DOHH2 (cell line): ENCODE results near the gene WDR18.

Experiments
- H3F3A ChIP-seq: fragments of 200-600 bp; sonication (generic), shearing (Covaris generic); 2 replicates; pipeline ENCODE4 v1.6.0; 2016; ENCODE audit warnings: antibody characterized with exemption, mild to moderate bottlenecking; ENCODE audit not compliant: control insufficient read depth, insufficient read depth
- H3K27ac ChIP-seq: fragments of 200-600 bp; sonication (generic); 2 replicates; pipeline ENCODE4 v1.5.1; 2014; ENCODE audit warnings: low read depth, mild to moderate bottlenecking, low read length, moderate library complexity
- H3K27me3 ChIP-seq: fragments of 200-600 bp; sonication (generic); 2 replicates; pipeline ENCODE4 v1.6.1; 2014; ENCODE audit warnings: mild to moderate bottlenecking, low read length, mixed read lengths; ENCODE audit not compliant: control insufficient read depth
- H3K36me3 ChIP-seq: fragments of 200-600 bp; sonication (generic); 2 replicates; pipeline ENCODE4 v1.6.1; 2014; ENCODE audit warnings: mild to moderate bottlenecking, low read length, moderate library complexity, mixed read lengths; ENCODE audit not compliant: control insufficient read depth
- H3K4me1 ChIP-seq: fragments of 200-600 bp; sonication (generic); 2 replicates; pipeline ENCODE4 v1.6.1; 2014; ENCODE audit warnings: mild to moderate bottlenecking, low read length, mixed read lengths; ENCODE audit not compliant: control insufficient read depth
- H3K4me2 ChIP-seq: fragments of 200-600 bp; sonication (generic); 2 replicates; pipeline ENCODE4 v1.6.0; 2014; ENCODE audit warnings: mild to moderate bottlenecking, low read length, moderate library complexity
- H3K4me3 ChIP-seq: fragments of 200-600 bp; sonication (generic); 2 replicates; pipeline ENCODE4 v1.5.1; 2014; ENCODE audit warnings: mild to moderate bottlenecking, low read length, mixed read lengths
- H3K79me2 ChIP-seq: fragments of 200-600 bp; sonication (generic); 2 replicates; pipeline ENCODE4 v1.6.1; 2014; ENCODE audit warnings: mild to moderate bottlenecking, low read length, mixed read lengths; ENCODE audit not compliant: control insufficient read depth
- H3K9me2 ChIP-seq: fragments of 200-600 bp; sonication (generic); replicated peaks from 2 replicates; pipeline ENCODE4 v1.6.1; 2014; ENCODE audit warnings: mild to moderate bottlenecking, low read length, mixed read lengths; ENCODE audit not compliant: control insufficient read depth
- H3K9me3 ChIP-seq: fragments of 200-600 bp; sonication (generic); 2 replicates; pipeline ENCODE4 v1.6.1; 2014; ENCODE audit warnings: antibody characterized with exemption, low read length, mixed read lengths; ENCODE audit not compliant: control insufficient read depth, insufficient read depth
- H4K20me1 ChIP-seq: fragments of 200-600 bp; sonication (generic); 2 replicates; pipeline ENCODE4 v1.6.0; 2014; ENCODE audit warnings: low read depth, mild to moderate bottlenecking, antibody characterized with exemption, low read length, moderate library complexity; ENCODE audit not compliant: control insufficient read depth, insufficient read depth
- EZH2phosphoT487 ChIP-seq: fragments of 200-600 bp; sonication (generic); IDR thresholded peaks from 2 replicates; pipeline ENCODE4 v1.6.1; 2017; ENCODE audit warnings: borderline replicate concordance, mild to moderate bottlenecking, antibody characterized with exemption, low read length, moderate library complexity, mixed read lengths
- TF ChIP-seq, protein P1 (sequence below): fragments of 200-600 bp; sonication (generic); IDR thresholded peaks from one replicate; pipeline ENCODE4 v1.5.1; 2014; ENCODE audit warnings: antibody characterized with exemption, mild to moderate bottlenecking, low read depth, low read length; ENCODE audit not compliant: poor library complexity, severe bottlenecking

WDR18 gene

DNA sequence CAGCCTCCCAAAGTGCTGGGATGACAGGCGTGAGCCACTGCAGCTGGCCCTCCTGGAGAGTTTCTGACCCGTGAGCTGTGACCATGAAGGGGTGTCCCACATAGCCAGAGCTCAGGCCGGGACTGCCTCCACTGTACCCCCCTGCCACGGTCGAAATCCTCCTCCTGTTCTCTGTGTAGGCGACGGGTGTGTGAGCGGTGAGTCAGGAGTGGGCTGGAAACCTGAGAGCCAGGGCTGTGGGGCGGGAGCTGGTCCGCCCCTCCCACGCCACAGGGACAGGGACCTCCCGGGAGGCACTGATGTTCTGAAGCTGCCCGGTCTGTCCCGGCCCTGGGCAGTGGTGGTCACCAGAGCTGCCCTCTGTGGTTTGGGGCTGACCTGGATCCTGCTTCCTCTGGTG lies 3.9 kb downstream of the WDR18 start:
- Histone ChIP-seq H3K27ac (no peak overlapping the region), H3K4me2 (no peak overlapping the region), H3K4me1 (peaks cover 14% of the 10 kb centered on the region), H3K79me2 (peaks cover 17% of the 10 kb centered on the region), H3K4me3 (no peak overlapping the region), H4K20me1 (no peaks in the 10 kb centered on the region), H3K27me3 (no peaks in the 10 kb centered on the region), H3F3A (peaks cover 2% of the 10 kb centered on the region), H3K9me3 (peaks cover 4% of the 10 kb centered on the region; the same call in 1 of the 2 replicates), H3K9me2 (no peaks in the 10 kb centered on the region), H3K36me3 (peaks cover 61% of the 10 kb centered on the region)
- TF ChIP-seq, protein P1, sequence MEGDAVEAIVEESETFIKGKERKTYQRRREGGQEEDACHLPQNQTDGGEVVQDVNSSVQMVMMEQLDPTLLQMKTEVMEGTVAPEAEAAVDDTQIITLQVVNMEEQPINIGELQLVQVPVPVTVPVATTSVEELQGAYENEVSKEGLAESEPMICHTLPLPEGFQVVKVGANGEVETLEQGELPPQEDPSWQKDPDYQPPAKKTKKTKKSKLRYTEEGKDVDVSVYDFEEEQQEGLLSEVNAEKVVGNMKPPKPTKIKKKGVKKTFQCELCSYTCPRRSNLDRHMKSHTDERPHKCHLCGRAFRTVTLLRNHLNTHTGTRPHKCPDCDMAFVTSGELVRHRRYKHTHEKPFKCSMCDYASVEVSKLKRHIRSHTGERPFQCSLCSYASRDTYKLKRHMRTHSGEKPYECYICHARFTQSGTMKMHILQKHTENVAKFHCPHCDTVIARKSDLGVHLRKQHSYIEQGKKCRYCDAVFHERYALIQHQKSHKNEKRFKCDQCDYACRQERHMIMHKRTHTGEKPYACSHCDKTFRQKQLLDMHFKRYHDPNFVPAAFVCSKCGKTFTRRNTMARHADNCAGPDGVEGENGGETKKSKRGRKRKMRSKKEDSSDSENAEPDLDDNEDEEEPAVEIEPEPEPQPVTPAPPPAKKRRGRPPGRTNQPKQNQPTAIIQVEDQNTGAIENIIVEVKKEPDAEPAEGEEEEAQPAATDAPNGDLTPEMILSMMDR: no peak
- no peak for TF ChIP-seq EZH2phosphoT487

DNA sequence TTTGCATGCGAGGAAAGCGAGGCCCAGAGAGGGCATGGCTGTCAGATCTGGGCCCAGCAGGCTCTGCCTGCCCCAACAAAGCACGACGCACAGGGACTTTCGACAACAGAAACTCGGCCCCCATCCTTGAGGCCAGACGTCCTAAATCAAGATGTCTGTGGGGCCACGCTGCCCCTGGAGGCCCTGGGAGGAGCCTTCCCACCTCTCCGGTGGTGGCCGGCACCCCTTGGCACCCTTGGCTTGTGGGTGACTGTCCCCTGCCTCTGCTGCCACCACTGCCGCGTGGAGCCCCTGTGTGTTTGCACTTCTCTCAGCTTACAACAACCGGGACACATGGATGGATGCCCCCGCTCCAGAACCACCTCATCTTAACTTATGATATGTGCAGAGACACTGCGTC lies 4.4 kb downstream of the WDR18 start:
- no peak overlapping the region for H3K4me3 ChIP-seq
- no peaks in the 10 kb centered on the region for H4K20me1 ChIP-seq
- H3K9me3 ChIP-seq: peaks cover 4% of the 10 kb centered on the region; the same call in 1 of the 2 replicates
- H3K36me3 ChIP-seq: peaks cover 63% of the 10 kb centered on the region
- H3K4me2 ChIP-seq: no peak overlapping the region
- peaks cover 14% of the 10 kb centered on the region for H3K4me1 ChIP-seq
- H3F3A ChIP-seq: no peaks in the 10 kb centered on the region; the same call in 1 of the 2 replicates
- H3K27me3 ChIP-seq: no peaks in the 10 kb centered on the region
- H3K79me2 ChIP-seq: peaks cover 17% of the 10 kb centered on the region
- no peak overlapping the region for H3K27ac ChIP-seq
- no peaks in the 10 kb centered on the region for H3K9me2 ChIP-seq
- TF ChIP-seq, protein P1: no peak
- TF ChIP-seq EZH2phosphoT487: no peak

DNA sequence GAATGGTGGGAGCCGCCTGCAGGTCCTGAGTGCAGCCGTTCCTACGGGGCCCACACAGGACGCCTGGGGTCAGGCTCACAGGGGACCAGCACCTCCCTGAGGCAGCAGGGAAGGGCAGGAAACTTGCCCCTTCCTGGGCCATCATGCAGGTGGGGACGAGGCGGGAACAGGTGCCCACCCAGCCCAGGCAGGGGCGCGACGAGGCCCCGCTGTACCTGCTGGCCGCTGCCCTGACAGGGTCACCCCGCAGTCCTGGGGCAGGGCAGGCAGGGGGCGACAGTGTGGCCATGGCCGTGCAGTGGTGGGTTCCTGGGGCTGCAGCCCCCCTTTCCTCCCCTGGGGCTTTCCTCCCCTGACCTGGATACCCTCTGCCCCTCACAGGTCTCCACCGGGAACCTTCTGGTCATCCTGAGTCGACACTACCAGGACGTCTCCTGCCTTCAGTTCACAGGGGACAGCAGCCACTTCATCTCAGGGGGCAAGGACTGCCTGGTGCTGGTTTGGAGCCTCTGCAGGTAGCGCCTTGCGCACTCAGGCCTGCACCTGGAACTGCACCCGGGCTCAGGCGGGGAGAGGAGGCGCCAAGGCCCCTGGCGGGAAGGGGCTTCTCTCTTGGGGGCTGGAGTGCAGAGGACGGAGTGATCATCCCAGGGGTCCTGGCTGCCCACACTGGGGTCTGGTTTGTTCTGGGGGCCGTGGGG lies 5.4 kb downstream of the WDR18 start:
- Histone ChIP-seq H3K27ac (no peak overlapping the region), H3K9me3 (peaks cover 4% of the 10 kb centered on the region; the same call in 1 of the 2 replicates), H3K9me2 (no peaks in the 10 kb centered on the region), H3K4me2 (no peak overlapping the region), H3K36me3 (peaks cover 65% of the 10 kb centered on the region), H3F3A (no peaks in the 10 kb centered on the region; the same call in 1 of the 2 replicates), H4K20me1 (no peaks in the 10 kb centered on the region), H3K79me2 (peaks cover 13% of the 10 kb centered on the region), H3K27me3 (no peaks in the 10 kb centered on the region), H3K4me1 (peaks cover 8% of the 10 kb centered on the region), H3K4me3 (no peak overlapping the region)
- TF ChIP-seq, protein P1: peak; percentile 47
- no peak for TF ChIP-seq EZH2phosphoT487
